Inflammatory macrophage treated with lipopolysaccharide for 4 hours (primary cell): ENCODE data around the gene THOC5.
A peak's percentile ranks its signal among the peaks of the same experiment; 100 is the strongest.
"Not testable (repeated sequence)": the region's sequence is repeated elsewhere in the genome, so short reads cannot be mapped to it uniquely, and the experiment has no call there.

Experiments used
- DNase-seq: peaks from one replicate; pipeline ENCODE4 v3.0.0-alpha.2; 2020

The THOC5 gene

DNA sequence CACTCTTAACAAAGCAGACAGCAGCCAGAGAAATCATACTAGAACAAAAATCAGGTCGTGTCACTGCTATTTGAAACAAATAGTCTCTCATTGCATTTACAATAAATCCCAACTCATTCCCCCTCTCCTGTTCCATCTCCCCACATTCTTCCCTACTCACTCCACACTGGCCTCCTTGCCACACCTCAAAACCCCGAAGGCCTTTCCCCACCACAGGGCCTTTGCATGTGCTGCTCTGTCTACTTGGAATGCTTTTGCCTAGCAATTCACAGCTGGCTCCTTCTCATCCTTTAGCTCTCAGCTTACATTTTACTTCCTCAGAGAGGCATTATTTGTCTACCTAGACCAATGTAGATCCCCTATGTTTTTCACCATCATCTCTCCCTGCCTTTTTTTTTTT lies 6.3 kb upstream of the THOC5 start:
- DNase-seq = no peak

DNA sequence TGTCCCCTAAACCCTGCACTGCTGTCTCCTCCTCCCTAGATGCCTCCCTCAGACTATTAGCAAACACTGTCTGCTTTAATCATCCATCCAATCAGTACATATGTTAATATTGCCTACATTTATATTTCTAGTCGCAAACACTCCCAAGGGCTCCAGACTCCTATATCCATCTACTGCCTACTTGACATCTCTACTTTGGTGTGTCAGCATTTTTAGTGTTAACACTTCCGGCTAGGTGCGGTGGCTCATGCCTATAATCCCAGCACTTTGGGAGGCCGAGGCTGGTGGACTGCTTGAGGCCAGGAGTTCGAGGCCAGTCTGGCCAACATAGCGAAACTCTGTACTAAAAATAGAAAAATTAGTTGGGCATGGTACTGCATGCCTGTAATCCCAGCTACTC lies 5.5 kb upstream of the THOC5 start:
- DNase-seq = no peak

DNA sequence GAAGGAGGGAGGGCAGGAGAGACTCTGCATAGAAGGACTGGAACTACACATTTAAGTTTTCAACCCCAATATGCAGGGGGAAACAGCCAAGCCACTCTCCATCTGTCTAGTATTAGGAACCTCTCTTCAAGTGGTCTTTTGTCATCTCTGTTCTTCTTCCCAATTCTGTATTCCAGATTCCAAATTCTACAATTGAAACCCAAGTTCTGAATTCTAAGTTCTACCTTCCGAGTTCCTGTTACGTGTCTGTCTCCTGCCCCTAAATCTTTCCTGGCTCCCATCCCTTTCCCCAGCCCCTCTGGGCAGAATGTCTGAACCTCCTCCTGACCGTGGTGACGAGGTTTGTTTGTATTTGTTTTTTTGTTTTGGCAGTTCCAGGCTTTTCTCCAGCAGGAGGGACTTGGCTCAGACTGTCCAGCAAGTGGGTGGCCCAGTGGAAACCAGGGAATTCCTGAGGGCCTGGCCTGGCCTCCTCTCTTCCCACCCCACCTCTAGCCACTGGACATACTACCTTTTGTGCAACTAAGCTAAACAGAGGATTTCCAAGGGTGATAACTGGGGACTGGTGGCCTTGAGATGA lies 1.6 kb upstream of the THOC5 start:
- DNase-seq = no peak

DNA sequence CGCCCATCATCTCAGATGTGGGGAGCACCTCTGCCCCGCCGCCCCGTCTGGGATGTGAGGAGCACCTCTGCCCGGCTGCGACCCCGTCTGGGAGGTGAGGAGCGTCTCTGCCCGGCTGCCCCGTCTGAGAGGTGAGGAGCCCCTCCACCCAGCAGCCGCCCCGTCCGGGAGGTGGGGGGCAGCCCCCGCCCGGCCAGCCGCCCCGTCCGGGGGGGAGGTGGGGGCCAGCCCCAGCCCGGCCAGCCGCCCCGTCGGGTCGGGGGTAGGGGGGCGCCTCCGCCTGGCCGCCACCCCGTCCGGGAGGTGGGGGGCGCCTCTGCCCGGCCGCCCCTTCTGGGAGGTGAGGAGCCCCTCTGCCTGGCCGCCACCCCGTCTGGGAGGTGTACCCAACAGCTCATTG lies 1.2 kb downstream of the THOC5 start:
- DNase-seq = not testable (repeated sequence)

DNA sequence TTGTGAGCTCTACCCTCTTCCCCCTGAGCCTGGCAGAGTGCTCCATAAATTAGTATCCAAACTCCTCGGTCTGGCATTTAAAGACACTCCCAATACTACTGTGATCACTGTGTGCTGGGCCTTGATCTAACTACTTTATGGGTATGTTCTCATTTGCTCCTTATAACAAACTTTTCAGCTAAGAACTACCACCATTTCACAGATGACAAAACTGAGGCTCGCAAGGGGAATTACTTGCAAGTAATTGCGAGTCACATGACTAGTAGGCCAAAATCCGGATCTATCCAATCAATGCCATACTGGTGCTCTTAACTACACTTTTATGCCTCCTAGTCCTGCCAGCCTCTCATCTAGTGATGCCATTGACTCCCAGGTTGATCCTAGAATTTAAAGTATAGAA lies 3.6 kb downstream of the THOC5 start:
- no peak for DNase-seq

DNA sequence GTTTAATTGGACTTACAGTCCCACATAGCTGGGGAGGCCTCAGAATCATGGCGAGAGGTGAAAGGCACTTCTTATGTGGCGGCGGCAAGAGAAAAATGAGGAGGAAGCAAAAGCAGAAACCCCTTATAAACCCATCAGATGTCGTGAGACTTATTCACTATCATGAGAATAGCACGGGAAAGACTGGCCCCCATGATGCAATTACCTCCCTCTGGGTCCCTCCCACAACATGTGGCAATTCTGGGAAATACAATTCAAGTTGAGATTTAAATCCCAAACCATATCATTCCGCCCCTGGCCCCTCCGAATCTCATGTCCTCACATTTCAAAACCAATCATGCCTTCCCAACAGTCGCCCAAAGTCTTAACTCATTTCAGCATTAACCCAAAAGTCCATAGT lies 8.5 kb downstream of the THOC5 start:
- DNase-seq = peak; percentile 20

DNA sequence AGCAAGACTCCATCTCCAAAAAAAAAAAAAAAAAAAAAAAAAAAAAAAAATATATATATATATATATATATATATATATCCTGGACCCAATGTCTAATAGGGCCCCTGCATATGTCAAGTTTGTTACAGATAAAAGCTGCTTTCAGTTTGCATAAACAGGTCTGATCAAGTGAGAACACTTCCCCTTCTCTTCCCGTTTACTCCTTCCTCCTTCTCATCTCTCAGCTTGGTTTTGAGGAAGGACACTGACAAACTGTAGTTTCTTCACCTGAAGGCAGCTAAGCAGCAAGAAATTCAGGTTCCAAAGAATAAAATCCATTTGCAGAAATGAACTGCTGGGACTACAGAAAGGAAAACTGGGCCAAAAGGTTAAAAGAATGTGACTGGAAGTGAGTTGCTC lies 11.7 kb downstream of the THOC5 start:
- DNase-seq = peak; percentile 61

DNA sequence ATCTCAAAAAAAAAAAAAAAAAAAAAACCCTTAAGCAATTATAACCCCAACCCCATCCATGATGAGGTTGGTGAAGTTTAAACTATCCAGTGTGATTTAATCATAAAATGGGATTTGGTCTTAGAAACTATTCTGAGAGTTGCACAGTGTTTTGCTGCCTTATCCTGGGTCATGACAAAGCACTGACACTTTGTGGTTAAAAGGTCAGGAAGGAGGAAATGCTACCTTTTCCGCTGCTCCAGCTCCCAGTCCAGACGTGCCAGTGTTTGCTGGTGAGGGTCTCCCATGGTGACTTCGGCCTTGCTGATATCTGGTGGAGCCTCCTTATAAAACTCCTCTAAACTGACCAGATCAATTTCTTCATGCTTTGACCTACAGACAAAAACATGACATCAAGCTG lies 14.5 kb downstream of the THOC5 start:
- no peak for DNase-seq

DNA sequence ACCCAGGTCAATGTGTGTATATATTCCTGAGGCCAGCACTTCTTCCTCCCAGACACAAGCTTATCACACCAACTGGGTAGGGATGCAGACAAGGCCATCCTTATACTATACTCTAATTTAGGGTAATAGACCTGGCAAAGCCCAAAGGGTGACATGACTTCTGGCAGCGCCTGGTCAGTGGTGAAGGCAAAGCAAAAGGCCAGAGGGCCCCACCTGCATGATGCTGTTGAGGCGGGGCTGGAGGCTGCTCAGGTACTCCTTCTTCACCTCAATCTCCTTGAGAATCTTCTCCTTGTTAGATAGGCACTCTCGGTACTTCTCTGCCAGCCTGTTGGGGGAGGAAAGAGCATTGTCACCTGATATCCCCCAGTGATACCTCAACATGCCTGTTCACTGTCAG lies 17.1 kb downstream of the THOC5 start:
- DNase-seq = no peak

DNA sequence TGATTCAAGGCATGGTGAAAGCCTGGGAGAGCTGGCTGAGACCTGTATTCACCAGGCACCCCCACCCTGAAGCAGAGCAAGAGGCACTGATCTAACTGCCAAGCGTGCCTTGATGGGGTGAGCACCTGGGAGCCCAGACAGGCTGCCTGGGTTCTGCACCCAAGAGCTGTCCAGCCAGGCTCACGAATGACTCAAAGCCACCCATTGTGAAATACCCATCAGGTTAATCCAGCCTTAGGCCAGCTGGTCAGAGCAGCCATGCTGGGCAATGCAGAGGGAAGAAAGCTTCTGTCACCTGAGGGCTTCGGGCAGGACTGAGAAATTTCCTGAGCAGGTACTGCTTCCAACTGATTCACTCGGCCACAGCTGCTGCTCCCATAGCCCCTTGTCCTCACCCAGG lies 22.1 kb downstream of the THOC5 start:
- DNase-seq = no peak

DNA sequence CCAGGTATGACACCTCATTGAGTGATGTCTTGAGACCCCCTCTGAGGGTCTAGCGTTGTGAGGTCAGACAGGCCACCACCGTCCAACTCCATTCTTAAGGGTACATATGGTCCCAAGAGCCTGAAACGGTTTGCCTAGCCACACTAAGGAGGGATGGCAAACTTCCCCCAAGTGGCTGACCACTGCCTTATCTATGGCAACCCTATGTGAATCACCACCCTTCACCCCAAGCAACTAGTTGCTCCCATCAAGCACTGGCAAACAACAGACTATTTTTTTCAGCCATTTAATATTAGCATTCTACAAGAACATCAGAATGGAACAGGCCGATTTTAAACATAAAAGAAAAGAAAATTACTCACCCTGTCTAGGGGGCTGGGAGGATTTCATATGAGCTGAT lies 22.8 kb downstream of the THOC5 start:
- DNase-seq = no peak

DNA sequence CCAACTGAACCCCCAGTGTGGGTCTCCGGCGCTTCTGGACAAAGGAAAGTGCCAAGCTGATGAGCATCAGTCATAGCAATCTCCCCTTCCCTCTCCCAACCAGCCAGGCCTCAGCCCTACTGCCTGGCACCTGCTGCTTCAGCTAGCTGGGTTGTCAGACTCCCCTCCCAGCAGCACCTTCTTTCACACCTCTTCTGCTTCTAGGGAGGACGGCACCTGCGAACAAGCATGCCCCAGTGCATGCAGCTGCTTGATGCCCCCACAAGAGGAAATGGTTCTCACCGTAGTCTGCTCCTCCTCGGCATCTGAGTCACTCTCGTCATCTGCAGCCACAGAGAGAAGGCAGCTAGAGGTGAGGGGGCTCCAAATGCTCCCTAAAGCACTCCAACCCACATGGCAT lies 25.4 kb downstream of the THOC5 start:
- no peak for DNase-seq

DNA sequence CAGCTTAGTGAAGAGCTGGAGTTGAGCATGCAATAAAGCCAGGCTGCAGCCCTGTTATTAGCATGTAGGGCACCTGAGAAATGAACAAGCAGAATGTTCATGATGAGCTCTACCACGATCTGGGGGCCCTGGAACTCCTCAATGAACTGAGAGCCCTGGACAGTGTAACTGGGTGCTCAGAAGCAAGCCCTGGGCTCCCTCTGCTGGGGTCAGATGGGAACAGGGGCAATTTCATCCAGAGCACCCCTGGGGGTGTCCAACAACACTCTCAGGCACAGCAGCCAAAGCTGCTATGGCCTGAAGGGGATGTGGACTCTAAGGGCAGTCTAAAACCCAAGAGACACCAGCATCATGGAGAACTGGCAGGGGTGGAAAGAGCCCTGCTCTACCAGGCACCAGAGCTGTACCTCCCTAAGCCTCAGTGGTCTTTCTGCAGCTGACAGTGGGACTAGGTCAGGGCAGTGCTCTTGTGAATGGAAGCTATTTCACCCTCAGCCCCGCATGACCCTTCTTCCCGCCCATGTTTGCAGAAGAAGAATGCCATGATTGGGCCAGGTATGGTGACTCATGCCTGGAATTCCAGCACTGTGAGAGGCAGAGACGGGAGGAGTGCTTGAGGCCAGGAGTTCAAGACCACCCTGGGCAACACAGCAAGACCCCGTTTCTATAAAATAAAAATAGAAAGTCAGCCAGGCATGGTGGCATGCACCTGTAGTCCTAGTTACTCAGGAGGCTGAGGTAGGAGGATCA lies 28.9 kb downstream of the THOC5 start:
- peak; percentile 27 for DNase-seq

DNA sequence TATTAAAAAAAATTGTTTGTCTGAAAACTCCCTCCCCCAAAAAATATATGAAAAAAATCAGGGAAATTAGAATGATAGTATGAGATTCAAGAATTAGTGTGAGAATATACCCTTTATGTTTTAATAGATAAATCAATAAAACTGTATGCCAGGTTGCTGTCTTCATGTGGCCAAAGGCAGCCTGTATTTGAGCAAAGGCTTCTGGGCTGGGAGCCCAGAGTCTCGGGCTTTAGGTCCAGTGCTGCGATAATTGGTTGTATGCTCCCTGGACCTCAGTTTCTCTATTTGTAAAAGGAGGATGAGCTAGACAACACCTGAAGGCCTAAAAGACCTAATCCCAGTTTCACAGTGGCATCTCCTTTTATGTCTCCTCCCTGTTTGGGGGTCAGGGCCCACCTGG lies 29.8 kb downstream of the THOC5 start:
- no peak for DNase-seq

DNA sequence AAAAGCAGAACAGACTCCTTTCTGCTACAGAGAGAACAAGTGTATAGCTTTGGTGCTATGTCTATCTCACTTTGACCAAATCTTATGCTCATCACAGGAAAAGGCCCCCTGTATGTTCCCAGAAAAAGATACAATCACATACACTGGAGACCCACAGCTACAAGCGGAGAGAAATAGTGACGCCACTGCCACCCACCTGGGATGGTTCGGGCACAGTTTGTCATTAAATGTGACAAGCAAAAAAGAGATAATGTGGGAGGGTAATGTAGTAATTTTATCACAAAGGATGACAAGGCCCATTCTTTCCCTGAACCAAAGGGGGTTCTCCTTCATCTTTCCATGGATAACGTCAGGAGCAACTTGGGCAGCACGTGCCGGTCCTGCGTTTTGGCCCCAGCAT lies 32.0 kb downstream of the THOC5 start:
- DNase-seq = no peak

DNA sequence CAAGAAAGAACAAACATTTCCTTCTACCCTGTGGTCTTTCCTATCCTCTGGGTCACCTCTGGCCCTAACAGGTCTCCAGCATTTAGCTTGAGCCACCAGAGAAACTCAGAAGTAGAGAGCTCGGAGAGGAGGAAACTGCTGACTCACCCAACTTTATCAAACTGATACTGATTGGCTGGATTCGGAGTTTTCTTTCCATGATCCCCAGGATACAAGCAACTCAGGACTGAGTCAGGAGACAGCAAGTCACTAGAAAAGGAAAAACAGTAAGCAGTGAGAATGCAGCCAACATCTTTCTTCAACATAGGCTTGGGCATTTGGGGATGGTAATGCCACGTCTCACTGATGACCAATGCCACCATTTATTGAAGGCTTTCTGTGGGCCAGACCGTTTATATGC lies 32.7 kb downstream of the THOC5 start:
- no peak for DNase-seq

DNA sequence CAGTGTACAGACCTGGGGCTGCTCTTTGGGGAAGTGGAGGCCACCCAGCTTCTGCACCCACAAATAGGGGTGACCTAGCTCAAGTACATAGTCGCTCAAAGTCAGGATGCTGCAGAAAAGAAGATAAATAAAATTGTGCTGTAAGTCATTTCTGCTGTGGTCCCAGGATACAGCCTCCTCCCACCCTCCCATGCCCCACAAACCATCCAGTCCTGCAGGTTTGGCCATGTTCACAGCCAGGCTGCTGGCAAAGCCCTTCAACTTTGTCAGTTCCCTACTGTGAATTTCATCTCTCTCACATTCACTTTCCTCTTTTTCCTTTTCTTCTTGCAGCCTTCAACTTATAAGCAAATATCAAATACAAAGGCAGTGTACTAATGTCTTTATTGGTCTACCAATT lies 33.6 kb downstream of the THOC5 start:
- no peak for DNase-seq

DNA sequence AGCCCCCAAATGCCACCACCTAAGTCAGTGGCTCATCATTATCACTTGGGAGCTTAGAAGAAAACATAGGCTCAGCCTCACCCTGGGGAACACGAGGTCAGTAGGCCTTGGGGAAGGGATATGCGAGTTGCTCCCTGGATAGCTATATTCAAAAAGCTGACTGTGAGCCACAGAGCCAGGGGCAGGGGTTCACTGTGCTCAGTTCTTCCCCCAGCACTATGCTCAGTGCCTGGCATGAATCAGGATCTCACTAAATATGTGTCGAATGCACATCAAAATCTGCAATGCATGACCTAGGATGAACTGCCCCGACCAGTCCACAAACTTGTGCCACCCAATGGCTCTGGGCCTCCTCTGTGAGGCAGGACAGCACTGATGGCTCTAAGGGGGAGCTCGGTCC lies 35.1 kb downstream of the THOC5 start:
- no peak for DNase-seq

DNA sequence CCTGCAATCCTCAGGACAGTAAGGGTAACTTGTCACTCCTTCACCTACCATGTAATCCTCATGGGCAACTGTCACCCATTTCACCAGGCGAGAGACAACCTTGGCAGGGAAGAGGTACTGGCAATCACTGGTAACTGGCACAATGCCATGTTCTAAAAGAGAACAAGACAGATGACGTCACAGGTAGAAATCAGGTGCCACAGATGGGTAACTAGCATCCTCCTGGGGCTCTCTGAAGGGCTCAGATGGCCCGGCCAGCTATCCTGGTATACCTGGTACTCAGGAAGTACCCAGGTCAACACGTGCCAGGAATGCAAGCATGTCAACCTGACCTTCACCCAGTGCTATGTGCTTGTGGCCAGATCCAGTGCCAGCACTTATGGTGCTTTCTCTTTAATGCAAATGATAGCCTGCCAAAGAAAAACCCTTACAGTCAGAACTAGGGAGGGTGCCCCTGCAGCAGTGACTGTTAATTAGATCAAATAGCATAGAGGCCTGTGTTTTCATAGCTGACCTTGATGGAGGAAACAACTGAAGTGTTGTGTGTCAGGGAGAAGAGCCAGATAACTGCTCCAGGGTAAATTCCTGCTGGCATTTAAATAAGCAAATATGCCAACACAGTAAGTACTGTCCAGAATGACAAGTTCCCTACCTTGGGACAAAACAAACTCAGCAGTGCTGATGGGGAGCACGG lies 36.2 kb downstream of the THOC5 start:
- DNase-seq = no peak

DNA sequence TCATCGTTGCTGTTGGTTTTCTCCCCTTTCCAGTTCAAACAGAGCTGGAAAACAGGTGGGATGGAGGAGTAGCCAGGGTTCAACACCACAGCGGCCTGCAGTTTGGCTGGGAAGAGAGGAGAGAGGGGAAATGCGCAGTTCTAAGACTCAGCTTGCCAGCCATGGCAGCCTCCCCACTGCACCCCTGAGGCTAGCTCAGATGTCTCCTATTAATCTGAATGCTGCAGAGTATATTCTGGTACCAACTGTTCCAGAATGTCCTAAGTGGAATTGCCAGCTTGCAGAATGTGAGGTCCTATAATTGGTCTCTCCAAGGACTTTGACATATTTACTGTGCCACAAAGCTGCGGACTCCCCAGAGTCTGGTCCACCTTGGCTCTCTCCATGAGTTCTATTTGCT lies 41.5 kb downstream of the THOC5 start:
- no peak for DNase-seq

DNA sequence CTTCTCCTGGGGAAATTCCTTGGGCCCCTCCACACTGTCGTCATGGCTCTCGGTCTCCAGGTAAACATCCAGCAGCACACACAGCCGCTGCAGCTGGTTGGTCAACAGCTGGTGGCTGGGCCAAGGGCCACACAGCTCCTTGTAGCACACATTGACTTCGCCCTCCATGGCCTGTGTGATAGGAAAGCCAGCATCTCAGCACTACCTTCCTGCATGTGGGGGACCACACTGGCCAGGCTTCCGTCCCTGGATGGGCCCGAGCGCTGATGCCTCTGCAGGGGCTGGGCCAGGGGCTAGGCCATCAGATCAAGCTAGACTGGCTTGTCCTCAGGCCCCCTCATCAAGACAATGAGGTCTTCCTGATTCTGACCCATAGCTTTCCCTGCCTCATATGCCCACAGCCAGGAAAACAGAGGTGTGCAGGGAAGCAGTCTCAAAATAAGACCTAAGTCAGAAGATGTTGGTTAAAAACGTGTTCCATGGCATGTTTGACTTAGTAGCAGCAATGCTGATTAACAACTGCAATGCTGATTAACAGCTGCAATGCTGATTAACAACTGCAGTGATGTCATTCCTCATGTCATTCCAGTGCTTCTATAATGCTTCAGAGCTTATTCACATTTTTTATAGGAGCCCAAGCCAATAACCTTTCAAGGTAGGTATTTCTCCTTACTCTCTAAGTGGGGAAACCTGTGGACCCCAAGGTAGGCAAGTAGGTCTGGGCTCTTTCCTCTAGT lies 42.3 kb downstream of the THOC5 start:
- DNase-seq = no peak

DNA sequence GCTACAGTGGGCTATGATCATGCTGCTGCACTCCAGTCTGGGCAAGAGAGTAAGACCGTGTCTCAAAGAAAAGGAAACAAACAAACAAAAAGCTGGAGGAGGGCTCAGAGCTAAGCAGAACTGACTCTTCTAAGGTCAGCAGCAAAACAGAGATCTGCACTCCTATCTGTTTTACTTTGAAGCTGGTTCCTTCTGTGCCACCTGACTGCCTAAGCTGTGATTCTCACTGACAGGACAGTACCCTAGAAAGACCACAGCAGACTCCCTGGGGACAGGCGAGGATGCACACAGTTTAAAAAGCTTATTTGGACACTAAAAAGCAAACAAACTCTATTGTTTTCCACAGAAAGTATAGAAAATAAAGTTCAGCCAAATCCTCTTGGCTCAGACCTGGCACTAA lies 43.0 kb downstream of the THOC5 start:
- no peak for DNase-seq

DNA sequence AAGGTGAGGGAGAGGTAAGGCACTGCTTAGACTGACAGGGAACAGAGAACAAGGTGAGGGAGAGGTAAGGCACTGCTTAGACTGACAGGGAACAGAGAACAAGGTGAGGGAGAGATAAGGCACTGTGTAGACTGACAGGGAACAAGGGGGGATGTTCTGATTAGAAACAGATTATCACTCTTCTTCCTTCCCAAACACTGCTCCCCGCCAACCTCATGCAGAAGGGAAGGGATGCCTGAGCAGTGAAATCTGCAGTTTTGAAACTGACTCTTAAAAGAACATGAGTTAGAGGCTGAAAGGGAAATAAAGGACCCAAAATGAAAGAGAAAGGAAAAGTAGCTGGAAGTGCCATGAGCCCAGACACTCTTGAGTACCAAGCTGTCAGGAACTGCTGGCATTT lies 43.7 kb downstream of the THOC5 start:
- DNase-seq = peak; percentile 10

DNA sequence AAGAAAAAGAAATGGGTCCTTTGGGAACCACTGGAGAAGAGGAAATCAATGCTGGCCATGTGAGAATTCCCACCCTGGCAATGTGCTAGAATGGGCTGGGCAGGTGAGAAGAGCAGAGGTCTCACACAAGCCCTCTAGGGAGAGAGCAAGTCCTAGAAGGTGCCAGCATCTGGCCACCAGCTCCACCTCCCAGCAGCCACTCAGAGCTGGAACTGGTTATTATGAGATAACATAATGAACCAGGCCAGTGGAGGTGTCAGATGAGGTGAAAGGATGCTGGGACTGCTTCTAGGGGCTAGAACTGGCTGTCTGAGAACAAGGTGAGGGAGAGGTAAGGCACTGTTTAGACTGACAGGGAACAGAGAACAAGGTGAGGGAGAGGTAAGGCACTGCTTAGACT lies 44.3 kb downstream of the THOC5 start:
- no peak for DNase-seq
